GM18505 (cell line): ENCODE data around the gene TMEM143.
"Not testable (repeated sequence)": the region's sequence is repeated elsewhere in the genome, so short reads cannot be mapped to it uniquely, and the experiment has no call there.

Experiments used
- ATAC-seq: cut with Tn5 transposase; IDR thresholded peaks from one replicate; pipeline ENCODE4 v1.9.1; 2021; ENCODE audit not compliant: unreplicated experiment
- POLR2A ChIP-seq: IDR thresholded peaks from 4 replicates; pipeline ENCODE4 v1.6.1; 2011; ENCODE audit warnings: borderline replicate concordance; ENCODE audit not compliant: insufficient read depth, insufficient read length; ENCODE audit errors: extremely low read depth

The TMEM143 gene

DNA sequence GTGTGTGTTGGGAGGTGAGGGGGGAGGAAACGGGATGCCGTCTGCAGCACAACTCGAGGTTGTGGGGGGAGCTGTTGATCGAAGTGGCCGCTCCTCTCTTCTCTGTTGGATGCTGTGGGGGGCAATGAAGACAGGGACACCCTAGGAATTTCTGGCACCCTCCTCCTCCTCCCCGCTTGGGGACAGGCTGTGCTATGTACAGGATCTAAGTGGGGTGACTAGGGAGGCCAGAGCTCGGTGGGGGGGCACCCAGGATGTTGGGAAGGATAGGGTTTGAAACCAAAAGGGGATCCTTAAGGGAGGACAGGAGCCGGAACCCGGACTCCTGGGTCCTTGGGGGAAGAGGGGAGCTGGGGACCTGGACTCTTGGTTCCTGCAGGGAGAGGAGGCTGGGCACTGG, 31.8 kb upstream of the TMEM143 start:
- TF ChIP-seq POLR2A = no peak
- ATAC-seq = no peak

DNA sequence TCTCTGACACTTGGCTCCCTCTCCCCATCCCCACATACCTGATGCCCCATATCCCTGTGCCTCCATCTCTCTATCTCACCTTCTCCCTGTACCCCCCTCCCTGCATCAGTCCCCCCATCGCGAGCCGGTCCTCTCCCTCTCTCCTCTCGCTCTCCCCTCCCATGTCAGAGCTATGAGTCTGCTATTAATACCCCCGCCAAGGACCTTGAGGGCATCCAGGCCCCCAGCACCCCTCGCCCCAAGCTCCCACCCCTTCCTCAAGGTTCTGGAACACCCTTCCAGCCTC, 31.4 kb upstream of the TMEM143 start:
- no peak for TF ChIP-seq POLR2A
- no peak for ATAC-seq

DNA sequence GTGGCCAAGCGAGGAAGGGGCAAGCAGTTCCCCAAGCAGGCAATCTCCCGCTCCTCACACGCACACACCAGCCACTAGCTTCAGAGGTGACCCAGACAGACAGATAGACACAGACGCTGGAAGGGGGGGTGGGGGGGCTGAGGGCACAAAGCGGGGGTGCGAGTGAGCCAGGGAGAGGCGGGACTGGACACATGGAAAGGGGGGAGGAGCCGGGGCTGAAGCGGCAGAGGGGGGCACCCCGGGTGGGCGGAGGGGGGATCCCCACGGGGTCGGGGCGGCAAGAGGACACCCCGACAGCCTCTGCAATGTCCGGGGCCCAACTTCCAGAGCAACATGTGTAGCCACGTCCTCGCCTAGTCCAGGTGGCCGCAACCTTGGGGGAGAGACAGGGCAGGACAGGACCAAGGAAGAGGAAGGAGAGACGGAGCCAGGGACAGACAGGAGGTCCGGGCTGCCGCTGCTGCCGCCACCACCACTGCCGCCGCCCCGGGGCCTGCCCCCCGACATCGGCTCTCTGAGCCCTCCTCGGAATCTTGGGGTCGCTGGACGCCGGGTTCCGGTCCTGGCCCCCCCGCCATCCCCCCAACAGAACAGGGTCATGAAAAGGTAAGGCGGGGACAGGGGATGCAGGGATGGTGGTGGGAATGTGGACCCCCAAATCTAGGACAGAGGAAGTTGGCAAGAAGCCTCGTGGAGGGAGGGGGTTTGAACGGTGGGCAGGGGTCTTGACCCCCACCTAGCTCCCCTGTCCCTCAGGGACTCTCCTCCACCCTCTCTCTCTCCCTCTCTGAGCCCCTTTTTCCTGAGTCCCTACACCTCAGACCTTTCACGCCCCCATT, 30.8 kb upstream of the TMEM143 start:
- no peak for ATAC-seq

DNA sequence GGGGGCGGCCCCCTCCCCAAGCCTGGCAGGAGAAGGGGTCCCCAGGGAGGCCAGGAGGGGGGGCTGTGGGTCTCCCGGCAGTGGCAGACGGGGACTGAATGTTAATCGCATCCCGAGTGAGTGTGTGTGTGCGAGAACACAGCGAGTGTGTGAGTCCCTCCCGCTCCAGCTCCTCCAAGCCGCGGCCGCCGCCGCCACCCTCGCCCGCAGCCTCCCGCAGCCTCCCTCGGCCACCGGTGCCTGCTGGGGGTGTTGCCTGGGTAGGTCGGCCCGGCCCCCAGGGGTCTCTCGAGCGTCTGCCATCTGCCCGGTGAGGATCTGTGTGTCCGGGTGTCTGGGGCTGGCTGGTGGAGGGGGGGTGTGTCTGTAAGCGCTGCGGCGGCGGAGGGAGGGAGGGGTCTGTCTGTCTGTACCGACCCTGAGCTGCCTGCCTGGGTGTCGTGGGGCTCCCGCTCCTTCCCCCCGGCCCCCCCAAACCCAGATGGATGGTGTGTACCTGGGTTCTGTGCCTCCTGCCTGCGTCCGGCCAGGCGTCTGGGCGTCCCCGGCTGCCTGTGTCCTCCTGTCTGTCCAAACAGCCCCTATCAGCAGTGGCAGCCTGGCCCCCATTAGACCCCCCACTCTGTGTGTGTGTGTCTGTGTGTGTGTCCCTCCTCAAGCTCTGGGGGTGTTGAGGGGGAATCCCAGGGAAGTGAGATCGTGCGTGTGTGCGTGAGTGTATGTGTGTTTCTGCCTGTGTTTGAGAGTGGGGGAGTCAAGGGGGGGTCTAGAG, 30.0 kb upstream of the TMEM143 start, which contains the start of gene GRIN2D:
Gene GRIN2D, plus strand, starts transcription at position 110 of the 772 bp plus-strand sequence. CDS start 4,725 bp downstream, outside the sequence.
- no peak for ATAC-seq
- TF ChIP-seq POLR2A = no peak

More for the DNA sequence above, 30.8 kb upstream of the TMEM143 start:
- TF ChIP-seq POLR2A = no peak

DNA sequence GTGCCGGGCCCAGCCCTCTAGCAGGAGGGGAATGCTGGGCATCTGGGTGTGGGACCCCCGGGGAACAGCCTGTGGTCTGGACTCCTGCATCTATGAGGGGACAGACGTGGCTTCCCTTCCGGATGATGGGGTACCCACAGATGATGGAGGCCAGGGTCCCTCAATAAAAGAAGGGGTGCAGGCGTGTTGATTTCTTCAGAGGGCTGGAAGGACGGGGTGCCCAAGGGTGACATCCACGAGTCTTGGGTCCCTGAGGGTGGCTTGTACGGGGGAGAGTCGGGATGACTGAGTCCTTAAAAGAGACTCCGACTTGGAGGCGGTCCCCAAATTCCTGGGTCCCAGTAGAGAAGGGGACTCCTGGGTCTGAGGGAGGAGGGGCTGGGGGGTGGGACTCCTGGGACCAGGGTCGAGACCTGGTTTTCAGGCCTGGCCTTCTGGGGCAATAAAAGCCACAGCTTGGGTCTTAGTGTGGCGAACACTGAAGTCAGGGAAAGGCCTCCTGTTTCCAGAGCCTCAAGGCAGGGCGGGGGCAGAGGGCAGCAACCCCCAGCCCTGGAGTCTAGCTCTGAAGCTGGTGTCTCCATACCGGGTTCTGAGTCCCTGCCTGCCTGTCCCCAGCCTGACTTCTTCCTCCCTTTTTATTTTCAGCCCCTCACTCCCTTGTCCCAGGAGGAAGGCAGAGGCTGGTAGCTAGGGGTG, 29.3 kb upstream of the TMEM143 start:
- no peak for ATAC-seq
- no peak for TF ChIP-seq POLR2A

DNA sequence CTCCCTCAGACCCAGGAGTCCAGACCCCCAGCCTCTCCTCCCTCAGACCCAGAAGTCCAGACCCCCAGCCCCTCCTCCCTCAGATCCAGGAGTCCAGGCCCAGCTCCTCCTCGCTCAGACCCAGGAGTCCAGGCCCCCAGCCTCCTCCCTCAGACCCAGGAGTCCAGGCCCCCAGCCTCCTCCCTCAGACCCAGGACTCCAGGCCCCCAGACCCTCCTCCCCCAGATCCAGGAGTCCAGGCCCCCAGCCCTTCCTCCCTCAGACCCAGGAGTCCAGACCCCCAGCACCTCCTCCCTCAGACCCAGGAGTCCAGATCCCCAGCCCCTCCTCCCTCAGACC, 28.2 kb upstream of the TMEM143 start:
- not testable (repeated sequence) for ATAC-seq

DNA sequence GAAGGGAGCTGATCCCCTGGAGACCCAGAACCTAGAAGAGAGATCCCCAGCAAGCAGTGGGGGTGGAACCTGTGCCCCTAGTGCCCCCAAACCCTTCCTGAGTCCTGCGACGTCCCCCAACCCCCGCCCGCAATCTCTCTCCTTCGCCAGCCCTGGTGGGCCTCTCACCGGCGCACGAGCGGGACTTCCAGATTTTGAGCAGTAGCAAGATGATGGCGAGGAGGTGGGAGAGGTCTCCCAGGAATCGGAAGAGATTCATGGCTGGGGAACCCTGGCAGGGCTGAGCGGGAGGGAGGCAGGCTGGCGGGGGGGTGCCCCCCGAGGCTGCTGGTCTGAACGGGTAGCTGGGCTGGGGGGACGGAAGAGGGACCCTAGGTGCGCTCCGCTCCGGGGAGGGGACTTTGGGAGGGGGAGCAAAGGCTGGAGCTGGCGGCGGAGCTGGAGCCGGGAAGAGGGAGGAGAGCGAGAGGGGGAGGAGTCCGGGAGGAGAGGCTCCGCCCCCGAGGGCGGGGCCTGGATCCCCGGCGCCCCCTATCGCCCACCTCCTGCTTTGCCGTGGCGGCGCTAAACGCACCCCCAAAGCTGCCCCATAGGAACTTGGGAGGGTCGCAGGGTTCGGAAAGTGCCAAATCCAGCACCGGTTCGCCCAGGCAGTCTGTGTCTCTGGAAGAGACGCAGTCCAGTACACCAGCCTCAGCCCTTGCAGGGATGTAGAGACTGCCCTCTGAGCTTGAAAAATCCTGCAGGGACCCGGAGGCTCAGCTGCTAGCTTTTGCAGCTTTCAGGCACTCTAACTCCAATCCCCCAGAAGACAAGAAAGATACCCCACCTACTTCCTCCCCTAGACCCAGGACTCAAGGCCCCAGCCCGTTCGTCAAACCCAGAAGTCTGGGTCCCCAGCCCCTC, 27.6 kb upstream of the TMEM143 start, which contains the start of gene KDELR1:
Gene KDELR1, minus strand, starts transcription at position 452 of the 906 bp plus-strand sequence. Its CDS starts 193 bp downstream, at position 259.
- no peak for TF ChIP-seq POLR2A
- ATAC-seq = peak; percentile 61

DNA sequence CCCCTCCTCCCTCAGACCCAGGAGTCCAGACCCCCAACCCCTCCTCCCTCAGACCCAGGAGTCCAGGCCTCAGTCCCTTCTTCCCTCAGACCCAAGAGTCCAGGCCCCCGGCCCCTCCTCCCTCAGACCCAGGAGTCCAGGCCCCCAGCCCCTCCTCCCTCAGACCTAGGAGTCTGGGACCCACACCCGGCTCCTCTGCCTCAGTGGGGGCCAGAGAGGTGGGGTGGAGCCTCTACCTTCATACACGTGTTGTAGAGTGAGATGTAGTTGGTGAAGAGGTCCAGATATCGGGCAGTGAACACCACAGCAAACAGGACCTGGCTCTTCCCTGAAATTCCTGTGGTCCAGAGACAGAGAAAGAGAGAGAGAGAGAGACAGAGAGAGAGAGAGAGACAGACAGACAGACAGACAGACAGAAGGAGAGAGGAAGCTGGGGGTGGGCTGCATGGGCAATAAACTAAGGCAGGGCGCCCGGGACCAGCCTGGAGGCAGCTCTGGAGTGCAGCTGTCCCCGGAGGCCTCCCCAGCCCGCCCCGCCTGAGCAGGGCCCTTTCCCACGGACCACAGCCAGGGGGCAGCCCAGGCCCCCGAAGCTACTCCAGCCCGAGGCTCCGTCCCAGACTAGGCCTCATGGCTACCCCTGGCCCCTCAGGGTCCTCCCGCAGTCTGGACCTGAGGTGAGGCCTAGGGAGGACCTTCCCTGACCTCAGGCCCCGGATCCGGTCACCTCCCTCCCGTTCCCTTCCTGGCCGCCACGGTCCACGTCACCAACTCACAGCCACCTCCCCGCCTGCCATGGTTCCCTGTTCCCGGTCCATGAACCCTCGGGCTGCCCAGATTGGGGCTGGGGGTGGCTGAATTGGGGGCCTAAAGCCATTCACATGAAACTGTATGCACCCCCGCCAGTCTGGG, 26.7 kb upstream of the TMEM143 start:
- peak; percentile 52 for TF ChIP-seq POLR2A
- peak; percentile 58 for ATAC-seq

DNA sequence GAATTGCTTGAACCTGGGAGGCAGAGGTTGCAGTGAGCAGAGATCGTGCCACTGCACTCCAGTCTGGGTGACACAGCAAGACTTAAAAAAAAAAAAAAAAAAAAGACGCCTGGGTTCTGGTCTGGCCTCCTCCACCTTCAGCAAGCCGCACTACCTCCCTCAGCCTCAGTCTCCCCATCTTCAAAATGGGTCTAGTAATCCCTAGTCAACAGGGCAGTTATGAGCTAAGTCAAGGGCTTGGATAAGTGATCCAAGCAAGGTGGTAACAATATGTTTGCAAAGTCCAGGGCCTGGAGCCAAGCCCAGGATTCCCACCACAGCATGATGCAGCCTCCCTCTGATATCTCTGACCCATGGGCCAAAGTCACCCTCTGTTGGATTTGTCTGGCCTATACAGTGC, 23.2 kb upstream of the TMEM143 start:
- TF ChIP-seq POLR2A = no peak
- no peak for ATAC-seq

DNA sequence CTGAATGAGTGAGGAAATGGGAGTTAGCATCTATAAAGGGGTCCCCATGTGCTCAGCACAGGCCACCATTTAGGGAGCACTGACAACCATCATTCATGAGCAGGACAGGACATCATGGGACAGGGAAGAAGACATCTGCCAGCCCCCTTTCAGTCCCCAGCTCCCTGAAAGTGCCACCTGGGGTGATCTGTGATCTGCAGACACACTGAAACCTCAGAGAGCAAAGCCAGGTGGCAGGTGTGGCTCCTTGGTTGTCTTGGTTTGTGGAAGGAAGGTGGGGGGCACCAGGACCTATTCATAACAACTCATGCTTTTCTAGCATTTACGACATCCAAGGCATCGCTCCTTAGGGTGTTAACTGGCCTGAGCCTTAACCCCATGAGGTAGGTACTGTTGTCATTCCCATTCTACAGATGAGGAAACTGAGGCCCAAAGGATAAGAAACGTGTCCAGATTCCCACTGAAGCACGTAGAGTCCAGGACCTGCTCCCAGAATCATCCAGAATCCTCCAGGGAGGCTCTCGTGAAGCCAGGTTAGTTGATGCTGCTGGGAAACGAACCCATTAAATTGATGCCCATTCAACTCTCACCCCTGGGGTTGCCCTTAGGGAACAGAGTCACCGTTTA, 21.8 kb upstream of the TMEM143 start:
- no peak for ATAC-seq
- TF ChIP-seq POLR2A = no peak

DNA sequence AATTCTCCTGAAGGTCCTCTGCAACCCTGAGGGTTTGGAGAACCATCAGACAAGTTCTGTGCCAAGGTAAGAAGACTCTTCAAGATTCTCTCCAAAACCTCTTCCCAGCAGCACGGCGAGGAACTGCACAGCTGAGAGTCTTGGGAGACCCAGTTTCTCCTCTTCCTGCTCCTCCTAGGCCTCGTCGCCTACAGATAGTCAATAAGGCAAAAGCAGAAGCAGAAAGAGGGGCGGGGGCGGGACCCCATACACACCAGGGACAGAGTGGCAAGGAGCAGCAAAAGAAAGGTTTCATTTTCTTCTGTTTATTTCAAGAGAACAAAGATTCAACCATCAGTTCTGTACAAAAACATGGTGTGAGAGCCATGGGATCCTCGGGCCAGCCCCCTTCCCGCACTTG, 18.5 kb upstream of the TMEM143 start:
- no peak for TF ChIP-seq POLR2A
- ATAC-seq = no peak

DNA sequence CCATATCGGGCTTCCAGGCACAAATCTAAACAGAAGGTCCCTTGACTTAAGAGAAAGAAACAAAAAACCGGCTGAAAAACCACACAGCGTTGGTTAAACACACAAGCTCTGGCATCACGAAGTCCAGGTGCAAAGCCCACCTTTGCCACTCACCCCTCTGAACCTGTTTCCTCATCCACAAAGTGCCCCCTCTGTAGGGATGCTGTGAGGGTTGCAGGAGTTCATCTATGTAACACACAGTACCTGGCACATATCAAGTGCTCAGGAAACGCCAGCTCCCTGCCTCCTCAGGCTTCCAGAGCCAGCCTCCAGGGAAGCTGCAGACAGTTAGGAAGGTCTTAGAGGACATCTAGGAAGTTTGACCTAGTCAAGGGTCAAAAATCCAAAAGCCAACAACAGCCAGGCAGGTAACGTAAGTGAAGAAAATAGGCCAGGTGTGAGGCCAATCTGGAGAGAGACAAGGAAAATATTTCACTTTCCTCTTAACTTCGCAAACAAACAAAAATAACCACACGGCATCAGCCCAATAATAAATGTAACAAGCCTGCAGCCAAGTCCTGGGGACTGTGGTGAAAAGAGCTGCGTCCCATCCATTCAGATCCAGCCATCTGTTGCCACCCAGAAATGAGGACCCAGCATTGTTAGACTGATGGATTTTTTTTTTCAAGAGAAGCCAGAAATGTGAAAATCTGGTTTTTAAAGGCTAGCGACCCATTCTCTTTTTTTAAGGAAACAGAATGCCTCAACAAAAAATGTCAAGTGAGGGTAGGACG, 17.6 kb upstream of the TMEM143 start:
- TF ChIP-seq POLR2A = no peak
- ATAC-seq = no peak
